Raji (cell line): Measurements from ENCODE around the gene VPS39.

Source experiments
- POLR2A ChIP-seq: IDR thresholded peaks from 2 replicates; pipeline ENCODE4 v1.6.1; 2011; ENCODE audit warnings: low read depth, low read length, control low read depth; ENCODE audit not compliant: insufficient read depth

The VPS39 gene

GRCh38 chr15:42210696-42211095 is 2.6 kb upstream of the VPS39 start:
- no peak for TF ChIP-seq POLR2A

- TF ChIP-seq POLR2A, result no peak
Measured at GRCh38 chr15:42206406-42206805, 1.7 kb downstream of the VPS39 start.

DNA sequence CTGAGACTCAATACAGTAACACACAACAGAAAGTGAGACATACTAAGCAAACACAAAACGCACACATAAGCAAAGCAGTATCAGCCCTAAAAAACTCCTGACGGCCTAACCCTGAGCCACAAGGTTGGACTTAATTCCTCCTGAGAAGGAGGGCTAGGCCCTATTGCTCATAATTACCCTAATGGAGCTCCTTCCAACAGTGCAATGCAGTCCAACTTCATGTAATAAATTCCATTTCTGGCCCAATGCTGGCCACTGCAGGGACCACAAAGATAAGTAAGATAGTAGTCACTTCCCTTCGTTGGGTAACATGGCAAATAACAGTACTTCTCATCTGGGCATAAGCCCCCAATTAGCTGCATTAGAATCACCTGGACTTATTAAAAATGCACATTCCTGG is 4.2 kb downstream of the VPS39 start:
- TF ChIP-seq POLR2A, result no peak

GRCh38 chr15:42202653-42203052 is 5.5 kb downstream of the VPS39 start:
- TF ChIP-seq POLR2A, result no peak

DNA sequence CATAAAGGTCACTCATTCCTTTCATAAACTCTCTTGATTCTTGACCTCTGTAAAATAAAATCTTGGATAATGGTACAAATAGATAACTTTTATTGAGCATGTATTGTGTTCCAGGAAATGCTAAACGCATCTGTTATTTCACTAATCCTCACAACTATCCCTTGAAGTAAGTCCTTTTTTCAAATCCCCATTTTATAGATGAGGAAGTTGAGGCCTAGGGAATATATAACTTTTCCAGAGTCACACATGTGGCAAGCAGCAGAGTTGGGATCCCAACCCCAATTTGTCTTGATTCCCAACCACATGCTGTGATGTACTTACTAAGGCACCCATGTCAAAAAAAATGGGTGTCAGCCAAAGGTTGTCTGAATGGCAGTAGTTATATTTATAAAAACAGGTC is 6.3 kb downstream of the VPS39 start:
- TF ChIP-seq POLR2A, result no peak

- no peak for TF ChIP-seq POLR2A
Measured at GRCh38 chr15:42199126-42199525, 9.0 kb downstream of the VPS39 start.

GRCh38 chr15:42198516-42198915 is 9.6 kb downstream of the VPS39 start:
- no peak for TF ChIP-seq POLR2A

DNA sequence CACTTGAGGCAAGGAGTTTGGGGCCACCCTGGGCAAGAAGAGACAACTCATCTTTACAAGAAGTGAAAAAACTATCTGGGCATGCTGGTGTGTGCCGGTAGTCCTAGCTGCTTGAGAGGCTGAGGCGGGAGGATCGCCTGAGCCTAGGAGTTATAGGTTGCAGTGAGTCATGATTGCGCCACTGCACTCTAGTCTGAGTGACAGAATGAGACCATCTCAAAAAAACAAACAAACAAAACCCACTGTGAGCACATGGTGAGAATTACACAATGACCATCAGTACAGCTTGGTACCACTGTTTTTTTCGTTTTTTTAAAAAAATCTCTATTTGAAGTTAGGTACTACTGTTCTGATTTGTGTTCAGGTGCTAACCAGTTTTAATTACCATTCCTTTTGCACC is 13.6 kb downstream of the VPS39 start:
- no peak for TF ChIP-seq POLR2A

- TF ChIP-seq POLR2A, result no peak
Measured at GRCh38 chr15:42193383-42193782, 14.7 kb downstream of the VPS39 start.

DNA sequence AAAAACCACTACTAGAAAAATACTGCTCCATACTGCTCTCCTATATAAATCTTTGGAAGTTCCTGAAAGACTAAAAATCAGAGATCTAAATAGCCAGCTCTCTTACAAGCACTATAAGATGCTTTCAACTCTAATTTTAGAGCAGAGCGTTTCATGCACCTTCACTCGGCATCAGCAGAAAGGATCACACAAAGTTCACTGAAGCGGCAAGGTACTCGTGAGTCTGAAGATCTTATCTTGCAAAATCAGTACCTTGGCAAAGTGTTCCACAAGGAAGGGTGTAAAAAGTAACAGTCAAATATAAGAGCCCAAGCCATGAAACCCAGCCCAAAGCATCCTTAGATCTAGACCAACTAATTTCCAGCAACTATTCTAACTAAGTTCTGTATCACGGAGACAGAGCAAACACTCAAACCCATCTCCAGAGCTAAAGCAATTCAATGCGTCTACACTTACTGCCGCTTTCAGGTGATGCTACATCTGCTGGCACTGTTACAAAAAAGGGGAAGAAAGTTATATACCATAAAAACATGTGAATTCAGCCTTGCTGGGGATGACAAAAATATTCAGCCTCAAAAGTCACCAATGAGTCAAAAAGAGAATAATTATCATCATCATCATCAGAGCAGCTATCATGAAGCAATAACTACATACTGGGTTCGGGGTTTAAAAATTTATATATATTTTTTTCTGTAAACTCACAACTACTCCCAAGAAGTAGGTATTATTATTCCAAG is 16.3 kb downstream of the VPS39 start:
- no peak for TF ChIP-seq POLR2A

DNA sequence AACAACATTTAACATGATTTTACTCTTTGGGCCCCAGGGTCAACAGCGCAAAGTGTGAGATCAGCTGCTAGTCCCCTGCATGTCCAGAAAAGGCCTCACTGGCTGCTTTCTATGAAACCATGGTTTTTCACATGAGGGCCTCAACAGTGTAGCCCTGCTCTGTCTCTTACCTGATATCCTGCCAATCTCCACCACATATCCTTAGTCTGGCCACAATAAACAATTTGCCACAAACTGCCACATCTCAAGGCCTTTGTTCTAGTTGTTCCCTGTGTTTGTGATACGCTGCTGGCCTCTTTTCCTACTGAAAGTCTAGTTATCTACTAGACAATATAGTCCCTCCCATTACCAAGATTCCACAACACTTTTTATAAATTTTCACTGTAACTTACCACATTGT is 17.7 kb downstream of the VPS39 start:
- no peak for TF ChIP-seq POLR2A

GRCh38 chr15:42185801-42186200 is 22.3 kb downstream of the VPS39 start:
- TF ChIP-seq POLR2A, result no peak

DNA sequence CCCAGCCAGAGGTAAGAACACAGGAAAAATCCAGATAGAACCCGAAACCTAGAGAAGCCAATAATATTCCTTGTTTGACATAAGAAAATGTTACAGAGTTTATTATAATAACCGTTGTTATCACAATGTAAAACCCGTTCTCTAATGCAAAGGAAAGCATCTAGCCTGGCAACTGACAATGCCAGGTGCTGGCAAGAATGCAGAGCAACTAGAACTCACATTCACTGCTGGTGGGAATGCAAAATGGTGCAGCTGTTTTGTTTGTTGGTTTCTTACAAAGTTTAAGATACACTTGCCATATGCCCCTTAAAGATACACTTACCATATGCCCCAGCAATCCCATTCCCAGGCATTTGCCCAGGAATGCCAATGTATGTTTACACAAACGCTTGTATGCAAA is 23.4 kb downstream of the VPS39 start:
- no peak for TF ChIP-seq POLR2A

GRCh38 chr15:42184296-42184695 is 23.8 kb downstream of the VPS39 start:
- TF ChIP-seq POLR2A, result no peak

DNA sequence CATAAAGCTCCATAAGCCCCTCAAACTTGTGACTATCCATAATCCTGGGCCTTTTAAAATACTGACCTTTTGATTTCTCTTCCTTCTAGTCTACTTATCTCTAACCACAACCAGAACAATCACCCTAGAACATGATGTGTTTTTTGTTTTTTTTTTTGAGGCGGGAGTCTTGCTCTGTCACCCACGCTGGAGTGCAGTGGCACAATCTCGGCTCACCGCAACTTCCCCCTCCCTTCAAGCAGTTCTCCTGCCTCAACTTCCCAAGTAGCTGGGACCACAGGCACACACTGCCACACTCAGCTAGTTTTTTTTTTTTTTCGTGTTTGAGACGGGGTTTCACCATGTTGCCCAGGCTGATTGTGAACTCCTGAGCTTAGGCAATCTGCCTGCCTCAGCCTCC is 25.1 kb downstream of the VPS39 start:
- TF ChIP-seq POLR2A, result no peak

DNA sequence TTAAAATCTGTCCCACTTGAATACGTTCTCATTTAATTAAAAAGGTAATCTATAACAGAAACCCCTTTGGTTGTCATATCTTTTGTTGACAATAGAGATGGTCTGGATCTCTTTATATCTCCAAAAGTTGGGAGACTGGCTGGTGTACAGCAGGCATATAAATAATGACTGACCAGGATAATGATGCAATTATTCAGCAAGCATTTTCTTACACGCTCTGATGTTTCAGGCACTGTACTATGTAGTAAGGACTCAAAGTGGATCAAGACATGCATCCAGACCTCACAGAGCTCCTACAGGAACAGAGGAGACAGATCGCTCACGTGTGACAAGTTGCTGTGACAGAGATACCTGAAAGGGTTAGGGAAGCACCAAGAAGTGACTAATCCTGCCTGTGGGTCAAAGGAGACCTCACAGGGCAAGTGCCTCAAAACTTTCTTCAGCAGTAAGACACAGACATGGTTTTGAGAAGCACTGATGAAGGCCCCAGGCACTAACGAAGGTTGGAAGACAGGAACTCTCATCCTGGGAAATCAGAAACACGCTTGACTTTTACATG is 25.7 kb downstream of the VPS39 start:
- no peak for TF ChIP-seq POLR2A

- TF ChIP-seq POLR2A, result no peak
Measured at GRCh38 chr15:42178056-42178455, 30.0 kb downstream of the VPS39 start.
